Left ventricle myocardium inferior (tissue), 1 donor: ENCODE data around the gene XIST. TPM values are rescaled to one million over a fixed set of nuclear protein-coding genes. Genes with fewer than 3 reads are reported as not detected.
"Not testable (repeated sequence)": the region's sequence is repeated elsewhere in the genome, so short reads cannot be mapped to it uniquely, and the experiment has no call there.

Experiments used
- DNase-seq: peaks from one replicate; pipeline ENCODE4 v3.0.0-alpha.2; 2020
- H3K27ac ChIP-seq: fragments of 200-600 bp; replicated peaks from 2 replicates; pipeline ENCODE4 v1.8.0; 2021
- H3K27me3 ChIP-seq: fragments of 200-600 bp; 2 replicates; pipeline ENCODE4 v1.8.0; 2021; ENCODE audit warnings: low read depth
- H3K36me3 ChIP-seq: fragments of 200-600 bp; 2 replicates; pipeline ENCODE4 v1.8.0; 2021
- H3K4me1 ChIP-seq: fragments of 200-600 bp; 2 replicates; pipeline ENCODE4 v1.8.0; 2021
- H3K4me3 ChIP-seq: fragments of 200-600 bp; 2 replicates; pipeline ENCODE4 v1.8.0; 2021; ENCODE audit warnings: mild to moderate bottlenecking, moderate library complexity
- H3K9me3 ChIP-seq: fragments of 200-600 bp; replicated peaks from 2 replicates; pipeline ENCODE4 v1.8.0; 2021
- CTCF ChIP-seq: fragments of 200-600 bp; IDR thresholded peaks from 2 replicates; pipeline ENCODE4 v1.8.0; 2021; ENCODE audit warnings: antibody characterized with exemption, mild to moderate bottlenecking, borderline replicate concordance
- intact Hi-C: fragments of 100-400 bp; cut with micrococcal nuclease; formaldehyde crosslinking; loops from one replicate; pipeline ENCODE4 v1.11.0; 2022
- total RNA-seq: library from RNA; stranded (reverse); fragmentation: NEBNext Ultra II Directional; extraction: Animal tissue kit (Norgen Biotek cat#: 25700); gene quantifications from one replicate; pipeline ENCODE4 v1.2.1, GENCODE V29; 2021
- donor health status: DM: no; HTN: yes; CAD: no; lungs with severe emphysema.

XIST gene
- total RNA-seq, 1 donor from 2014 or later = 0.27 TPM

- DNase-seq = no peak
- Histone ChIP-seq H3K27ac (no peak overlapping the region), H3K27me3 (no peaks in the 10 kb centered on the region), H3K4me1 (no peaks in the 10 kb centered on the region), H3K36me3 (no peaks in the 10 kb centered on the region), H3K4me3 (no peak overlapping the region), H3K9me3 (no peaks in the 10 kb centered on the region)
- intact Hi-C loops = no loop called here
- TF ChIP-seq CTCF = no peak
Measured at GRCh38 chrX:73823473-73824004, 29.0 kb downstream of the XIST start.

- H3K36me3 ChIP-seq = no peaks in the 10 kb centered on the region
Measured at GRCh38 chrX:73822775-73823174, 29.7 kb downstream of the XIST start.

GRCh38 chrX:73821921-73822559 is 30.5 kb downstream of the XIST start:
- Histone ChIP-seq H3K9me3 (no peaks in the 10 kb centered on the region), H3K27me3 (no peaks in the 10 kb centered on the region), H3K36me3 (no peaks in the 10 kb centered on the region), H3K27ac (no peak overlapping the region), H3K4me1 (no peaks in the 10 kb centered on the region), H3K4me3 (no peak overlapping the region)
- DNase-seq = no peak
- no peak for TF ChIP-seq CTCF
- intact Hi-C loops = no loop called here

More at GRCh38 chrX:73822775-73823174, 29.7 kb downstream of the XIST start:
- Histone ChIP-seq H3K4me1 (no peaks in the 10 kb centered on the region), H3K27me3 (no peaks in the 10 kb centered on the region), H3K27ac (no peak overlapping the region), H3K4me3 (no peak overlapping the region), H3K9me3 (no peaks in the 10 kb centered on the region)
- intact Hi-C loops = no loop called here
- no peak for DNase-seq
- no peak for TF ChIP-seq CTCF

- intact Hi-C loops, H3K9me3 ChIP-seq, H3K36me3 ChIP-seq, H3K27ac ChIP-seq, DNase-seq, H3K4me3 ChIP-seq, H3K27me3 ChIP-seq, H3K4me1 ChIP-seq: not testable (repeated sequence)
Measured at GRCh38 chrX:73819864-73820558, 32.5 kb downstream of the XIST start.

- no peaks in the 10 kb centered on the region for H3K27me3 ChIP-seq
- no peaks in the 10 kb centered on the region for H3K4me1 ChIP-seq
- no peaks in the 10 kb centered on the region for H3K36me3 ChIP-seq
- H3K4me3 ChIP-seq = no peak overlapping the region
- intact Hi-C loops = no loop called here
- TF ChIP-seq CTCF = no peak
- no peak for DNase-seq
- no peak overlapping the region for H3K27ac ChIP-seq
- no peaks in the 10 kb centered on the region for H3K9me3 ChIP-seq
Measured at GRCh38 chrX:73818200-73819116, 34.1 kb downstream of the XIST start.
